Skin epidermis (tissue), 12 donors: ENCODE data around the gene CNTN5.

Experiments used
- H3K27ac ChIP-seq, 21 experiments: fragments of 200-600 bp; sonication (generic) in 11 of 21; one replicate each; pipeline ENCODE4 v1.5.0; 2020; ENCODE audit warnings: mild to moderate bottlenecking in 3 of 21, inconsistent platforms in 2 of 21, moderate library complexity in 2 of 21
- H3K4me3 ChIP-seq, 7 experiments: fragments of 200-600 bp; sonication (generic) in 2 of 7; one replicate each; pipeline ENCODE4 v1.5.0; 2020; ENCODE audit warnings: inconsistent platforms in 2 of 7, mild to moderate bottlenecking in 2 of 7, moderate library complexity in 1 of 7

The CNTN5 gene

GRCh38 chr11:100105255-100105981, 1084.7 kb downstream of the CNTN5 start:
- Histone ChIP-seq H3K4me3 (no peak overlapping the region), H3K27ac (no peak overlapping the region)

GRCh38 chr11:100105982-100106358, 1085.2 kb downstream of the CNTN5 start:
- H3K27ac ChIP-seq = no peak overlapping the region
- H3K4me3 ChIP-seq = no peak overlapping the region

- Histone ChIP-seq H3K4me3 (no peak overlapping the region), H3K27ac (no peak overlapping the region)
Observed at GRCh38 chr11:100119176-100119575, 1098.4 kb downstream of the CNTN5 start.

- Histone ChIP-seq H3K27ac (no peak overlapping the region), H3K4me3 (no peak overlapping the region)
Observed at GRCh38 chr11:100133114-100133513, 1112.4 kb downstream of the CNTN5 start.

GRCh38 chr11:100141201-100141600, 1120.5 kb downstream of the CNTN5 start:
- H3K27ac ChIP-seq = no peak overlapping the region
- H3K4me3 ChIP-seq = no peak overlapping the region

GRCh38 chr11:100151944-100152343, 1131.2 kb downstream of the CNTN5 start:
- Histone ChIP-seq H3K4me3 (no peak overlapping the region), H3K27ac (no peak overlapping the region)

GRCh38 chr11:100152766-100153165, 1132.0 kb downstream of the CNTN5 start:
- H3K4me3 ChIP-seq = no peak overlapping the region
- no peak overlapping the region for H3K27ac ChIP-seq

GRCh38 chr11:100163471-100163870, 1142.7 kb downstream of the CNTN5 start:
- no peak overlapping the region for H3K4me3 ChIP-seq

GRCh38 chr11:100174881-100175280, 1154.1 kb downstream of the CNTN5 start:
- H3K4me3 ChIP-seq = no peak overlapping the region

More at GRCh38 chr11:100163471-100163870, 1142.7 kb downstream of the CNTN5 start:
- no peak overlapping the region for H3K27ac ChIP-seq

GRCh38 chr11:100176456-100176855, 1155.7 kb downstream of the CNTN5 start:
- no peak overlapping the region for H3K4me3 ChIP-seq

More at GRCh38 chr11:100174881-100175280, 1154.1 kb downstream of the CNTN5 start:
- no peak overlapping the region for H3K27ac ChIP-seq

GRCh38 chr11:100177651-100178050, 1156.9 kb downstream of the CNTN5 start:
- Histone ChIP-seq H3K27ac (no peak overlapping the region), H3K4me3 (no peak overlapping the region)

More at GRCh38 chr11:100176456-100176855, 1155.7 kb downstream of the CNTN5 start:
- no peak overlapping the region for H3K27ac ChIP-seq

- H3K4me3 ChIP-seq = no peak overlapping the region
- H3K27ac ChIP-seq = no peak overlapping the region
Observed at GRCh38 chr11:100182350-100182749, 1161.6 kb downstream of the CNTN5 start.

GRCh38 chr11:100182927-100183326, 1162.2 kb downstream of the CNTN5 start:
- Histone ChIP-seq H3K27ac (no peak overlapping the region), H3K4me3 (no peak overlapping the region)

- Histone ChIP-seq H3K27ac (no peak overlapping the region), H3K4me3 (no peak overlapping the region)
Observed at GRCh38 chr11:100185588-100185987, 1164.8 kb downstream of the CNTN5 start.

GRCh38 chr11:100188137-100188783, 1167.5 kb downstream of the CNTN5 start:
- no peak overlapping the region for H3K4me3 ChIP-seq
- H3K27ac ChIP-seq = no peak overlapping the region

GRCh38 chr11:100190395-100190794, 1169.6 kb downstream of the CNTN5 start:
- H3K27ac ChIP-seq = no peak overlapping the region
- no peak overlapping the region for H3K4me3 ChIP-seq

- Histone ChIP-seq H3K4me3 (no peak overlapping the region), H3K27ac (no peak overlapping the region)
Observed at GRCh38 chr11:100192181-100192580, 1171.4 kb downstream of the CNTN5 start.

- Histone ChIP-seq H3K4me3 (no peak overlapping the region), H3K27ac (no peak overlapping the region)
Observed at GRCh38 chr11:100203789-100204188, 1183.0 kb downstream of the CNTN5 start.

GRCh38 chr11:100205926-100206325, 1185.2 kb downstream of the CNTN5 start:
- H3K4me3 ChIP-seq = no peak overlapping the region
- no peak overlapping the region for H3K27ac ChIP-seq

GRCh38 chr11:100208207-100208606, 1187.5 kb downstream of the CNTN5 start:
- Histone ChIP-seq H3K27ac (no peak overlapping the region), H3K4me3 (no peak overlapping the region)

- Histone ChIP-seq H3K4me3 (no peak overlapping the region), H3K27ac (no peak overlapping the region)
Observed at GRCh38 chr11:100214791-100215190, 1194.0 kb downstream of the CNTN5 start.
